Uterus (tissue), 2 donors: Measurements from ENCODE around the gene PER2.

ENCODE experiments used
- CTCF ChIP-seq, 4 experiments: fragments of 200-600 bp in 2 of 4; fragments of 450-650 bp in 2 of 4; sonication (generic) in 2 of 4; IDR thresholded peaks; one replicate each; pipeline ENCODE4 v1.5.1; 2016 to 2019; ENCODE audit warnings: antibody characterized with exemption in 4 of 4, mild to moderate bottlenecking in 2 of 4, moderate library complexity in 1 of 4
- POLR2A ChIP-seq, 2 donors: fragments of 450-650 bp; IDR thresholded peaks; one replicate each; pipeline ENCODE4 v1.6.1; 2016; ENCODE audit warnings: antibody characterized with exemption in 2 of 2, mild to moderate bottlenecking in 1 of 2, moderate library complexity in 1 of 2

GRCh38 chr2:238337846-238338245 is 49.4 kb upstream of the PER2 start:
- TF ChIP-seq CTCF (IDR thresholded peaks at IDR 0.05) (no peak), POLR2A (IDR thresholded peaks at IDR 0.05) (no peak)
